Glutamatergic neuron (in vitro differentiated cells): ENCODE measurements around the gene RALGPS1. TPM values are rescaled to one million over a fixed set of nuclear protein-coding genes. Genes with fewer than 3 reads are reported as not detected.

Source experiments
- DNase-seq: peaks from one replicate; pipeline ENCODE4 v3.0.0; 2022
- H3K27ac Mint-ChIP-seq: one replicate; pipeline ENCODE4 v1.8.0; 2020; ENCODE audit warnings: mild to moderate bottlenecking, mixed read lengths, inconsistent platforms; ENCODE audit not compliant: unreplicated experiment
- H3K27me3 Mint-ChIP-seq: one replicate; pipeline ENCODE4 v1.8.0; 2020; ENCODE audit warnings: mild to moderate bottlenecking, moderate library complexity, mixed read lengths, inconsistent platforms; ENCODE audit not compliant: unreplicated experiment
- H3K36me3 Mint-ChIP-seq: one replicate; pipeline ENCODE4 v1.8.0; 2020; ENCODE audit warnings: mild to moderate bottlenecking, mixed read lengths, inconsistent platforms; ENCODE audit not compliant: unreplicated experiment
- H3K4me1 Mint-ChIP-seq: one replicate; pipeline ENCODE4 v1.8.0; 2020; ENCODE audit warnings: mild to moderate bottlenecking, low read depth, mixed read lengths, inconsistent platforms; ENCODE audit not compliant: unreplicated experiment
- H3K4me3 Mint-ChIP-seq: one replicate; pipeline ENCODE4 v1.8.0; 2020; ENCODE audit warnings: mild to moderate bottlenecking, mixed read lengths, inconsistent platforms; ENCODE audit not compliant: unreplicated experiment
- H3K9me3 Mint-ChIP-seq: one replicate; pipeline ENCODE4 v1.8.0; 2020; ENCODE audit warnings: mild to moderate bottlenecking, moderate library complexity, mixed read lengths, inconsistent platforms; ENCODE audit not compliant: unreplicated experiment
- total RNA-seq: library from RNA; stranded (reverse); fragmentation: NEBNext Ultra II Directional; extraction: Animal tissue kit (Norgen Biotek cat#: 25700); gene quantifications from one replicate; pipeline ENCODE4 v1.2.1, GENCODE V29; 2021; ENCODE audit not compliant: unreplicated experiment
- TF ChIP-seq, protein P1 (sequence below): fragments of 200-600 bp; sonication (generic); IDR thresholded peaks from one replicate; pipeline ENCODE4 v1.5.0; 2021; ENCODE audit not compliant: partially characterized antibody, unreplicated experiment

RALGPS1 gene
- total RNA-seq, 1 donor from 2014 or later = 23.8 TPM

DNA sequence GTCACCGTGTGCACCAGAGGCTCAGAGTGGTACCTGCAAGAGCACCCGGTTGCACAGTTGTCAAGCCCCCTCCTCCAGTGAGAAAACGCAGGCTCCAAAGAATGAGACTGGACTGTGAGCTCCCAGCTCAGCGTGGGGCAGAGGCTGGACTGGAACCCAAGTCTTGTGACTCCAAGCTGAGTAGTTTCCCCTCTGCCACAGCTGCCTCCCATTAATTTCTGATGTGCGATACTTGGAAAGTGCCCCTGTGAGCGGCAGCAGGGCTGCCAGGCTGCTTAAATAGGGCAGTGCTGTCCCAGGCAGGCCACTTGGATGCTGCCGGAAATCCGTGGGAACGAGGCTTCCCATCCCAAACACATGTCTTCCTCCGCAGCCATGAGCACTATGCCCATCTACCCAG is 270.1 kb downstream of the RALGPS1 start:
- H3K4me3 Mint-ChIP-seq = no peak overlapping the region
- DNase-seq = peak; percentile 0
- H3K27me3 Mint-ChIP-seq = peaks cover 6% of the 10 kb centered on the region
- TF ChIP-seq, protein P1, sequence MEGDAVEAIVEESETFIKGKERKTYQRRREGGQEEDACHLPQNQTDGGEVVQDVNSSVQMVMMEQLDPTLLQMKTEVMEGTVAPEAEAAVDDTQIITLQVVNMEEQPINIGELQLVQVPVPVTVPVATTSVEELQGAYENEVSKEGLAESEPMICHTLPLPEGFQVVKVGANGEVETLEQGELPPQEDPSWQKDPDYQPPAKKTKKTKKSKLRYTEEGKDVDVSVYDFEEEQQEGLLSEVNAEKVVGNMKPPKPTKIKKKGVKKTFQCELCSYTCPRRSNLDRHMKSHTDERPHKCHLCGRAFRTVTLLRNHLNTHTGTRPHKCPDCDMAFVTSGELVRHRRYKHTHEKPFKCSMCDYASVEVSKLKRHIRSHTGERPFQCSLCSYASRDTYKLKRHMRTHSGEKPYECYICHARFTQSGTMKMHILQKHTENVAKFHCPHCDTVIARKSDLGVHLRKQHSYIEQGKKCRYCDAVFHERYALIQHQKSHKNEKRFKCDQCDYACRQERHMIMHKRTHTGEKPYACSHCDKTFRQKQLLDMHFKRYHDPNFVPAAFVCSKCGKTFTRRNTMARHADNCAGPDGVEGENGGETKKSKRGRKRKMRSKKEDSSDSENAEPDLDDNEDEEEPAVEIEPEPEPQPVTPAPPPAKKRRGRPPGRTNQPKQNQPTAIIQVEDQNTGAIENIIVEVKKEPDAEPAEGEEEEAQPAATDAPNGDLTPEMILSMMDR = no peak
- no peaks in the 10 kb centered on the region for H3K36me3 Mint-ChIP-seq
- H3K9me3 Mint-ChIP-seq = peaks cover 8% of the 10 kb centered on the region
- H3K27ac Mint-ChIP-seq = no peak overlapping the region
- peaks cover 3% of the 10 kb centered on the region for H3K4me1 Mint-ChIP-seq

DNA sequence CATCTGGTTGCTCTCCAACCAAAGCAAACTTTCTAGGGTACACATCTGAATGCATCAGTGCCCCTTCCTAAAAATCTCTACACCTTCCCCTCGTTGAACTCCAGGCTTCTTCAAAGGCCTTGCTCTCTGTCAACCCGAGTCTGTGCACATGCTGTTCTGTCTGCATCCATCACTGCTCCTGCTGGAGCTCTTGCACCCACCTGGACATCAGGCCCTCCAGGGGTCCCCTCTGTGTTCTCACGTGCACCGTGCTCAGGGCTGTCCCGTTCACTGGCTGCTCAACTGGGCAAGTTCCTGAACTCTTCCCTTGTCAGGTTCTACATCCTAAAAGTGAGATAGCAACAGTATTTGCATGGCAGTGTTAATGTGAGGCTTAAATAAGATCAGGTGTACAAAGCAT is 270.6 kb downstream of the RALGPS1 start:
- Mint-ChIP-seq H3K36me3 (no peaks in the 10 kb centered on the region), H3K27me3 (peaks cover 6% of the 10 kb centered on the region), H3K4me3 (no peak overlapping the region), H3K27ac (no peak overlapping the region), H3K4me1 (peaks cover 3% of the 10 kb centered on the region), H3K9me3 (peaks cover 9% of the 10 kb centered on the region)
- peak; percentile 7 for DNase-seq
- TF ChIP-seq, protein P1 = no peak

DNA sequence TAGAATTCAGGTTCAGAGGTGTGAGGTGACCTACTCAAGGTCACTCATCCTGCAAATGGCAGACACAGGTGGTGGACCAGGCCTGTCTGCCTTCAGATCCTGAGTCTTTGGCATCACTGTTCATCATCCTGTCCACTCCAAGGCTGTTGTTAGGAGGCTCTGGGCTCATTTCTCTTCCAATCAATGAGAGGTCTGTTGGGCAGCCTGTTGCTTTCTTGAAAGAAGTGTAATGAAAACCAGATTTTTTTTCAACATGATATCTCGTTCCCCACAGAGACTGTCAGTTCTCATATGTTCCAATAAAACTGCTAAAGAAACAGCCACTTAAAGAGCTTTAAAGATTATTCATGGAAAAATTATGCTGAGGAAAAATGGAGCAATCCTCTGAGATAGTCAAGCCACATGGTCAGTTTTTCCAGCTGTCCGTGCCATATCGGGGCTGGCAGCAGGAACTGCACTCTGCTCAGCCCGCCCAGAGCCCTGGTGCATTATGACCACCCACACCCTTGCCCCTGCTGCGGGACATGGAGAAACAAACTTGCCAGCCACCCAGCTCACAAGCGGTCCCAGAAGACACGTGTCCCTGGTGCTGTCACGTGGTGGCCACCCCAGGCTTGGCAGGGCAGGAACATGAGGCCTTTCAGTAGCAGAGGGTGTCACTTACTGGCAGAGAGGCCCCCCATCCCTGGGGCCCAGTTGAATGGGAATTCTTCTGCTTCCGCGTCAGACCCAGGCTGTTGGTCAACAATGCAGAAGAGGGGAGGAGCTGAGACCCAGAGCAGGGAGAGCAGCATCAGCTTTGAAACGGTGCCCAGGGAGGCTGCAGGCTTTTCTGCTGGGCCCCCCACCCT is 271.6 kb downstream of the RALGPS1 start:
- Mint-ChIP-seq H3K4me3 (no peak overlapping the region), H3K27me3 (peaks cover 6% of the 10 kb centered on the region), H3K9me3 (peaks cover 11% of the 10 kb centered on the region), H3K36me3 (no peaks in the 10 kb centered on the region), H3K4me1 (peaks cover 3% of the 10 kb centered on the region), H3K27ac (no peak overlapping the region)
- DNase-seq = peak; percentile 8
- TF ChIP-seq, protein P1 = no peak

DNA sequence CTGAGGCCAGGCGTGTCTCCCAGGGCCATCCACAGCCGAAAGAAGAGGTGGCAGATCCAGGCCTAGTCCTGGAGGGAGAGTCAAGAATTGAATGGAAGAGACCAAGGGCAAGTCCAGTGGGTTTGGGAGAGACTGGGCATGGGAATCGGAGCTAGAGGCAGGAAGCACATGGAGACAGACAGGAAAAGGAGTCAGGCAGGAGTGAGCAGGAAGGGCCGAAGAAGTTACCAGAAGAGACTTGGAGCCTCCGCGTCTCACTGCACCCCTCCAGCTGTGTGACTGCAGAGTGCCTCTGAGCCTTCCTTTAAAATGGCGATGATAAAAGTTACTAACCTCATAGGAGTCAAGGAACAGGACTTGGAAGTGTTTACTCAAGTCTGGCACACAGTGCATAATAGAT is 272.2 kb downstream of the RALGPS1 start:
- no peaks in the 10 kb centered on the region for H3K36me3 Mint-ChIP-seq
- no peak overlapping the region for H3K27ac Mint-ChIP-seq
- H3K4me3 Mint-ChIP-seq = no peak overlapping the region
- TF ChIP-seq, protein P1 = no peak
- peaks cover 3% of the 10 kb centered on the region for H3K27me3 Mint-ChIP-seq
- H3K9me3 Mint-ChIP-seq = peaks cover 11% of the 10 kb centered on the region
- peak; percentile 6 for DNase-seq
- H3K4me1 Mint-ChIP-seq = peaks cover under 1% of the 10 kb centered on the region

DNA sequence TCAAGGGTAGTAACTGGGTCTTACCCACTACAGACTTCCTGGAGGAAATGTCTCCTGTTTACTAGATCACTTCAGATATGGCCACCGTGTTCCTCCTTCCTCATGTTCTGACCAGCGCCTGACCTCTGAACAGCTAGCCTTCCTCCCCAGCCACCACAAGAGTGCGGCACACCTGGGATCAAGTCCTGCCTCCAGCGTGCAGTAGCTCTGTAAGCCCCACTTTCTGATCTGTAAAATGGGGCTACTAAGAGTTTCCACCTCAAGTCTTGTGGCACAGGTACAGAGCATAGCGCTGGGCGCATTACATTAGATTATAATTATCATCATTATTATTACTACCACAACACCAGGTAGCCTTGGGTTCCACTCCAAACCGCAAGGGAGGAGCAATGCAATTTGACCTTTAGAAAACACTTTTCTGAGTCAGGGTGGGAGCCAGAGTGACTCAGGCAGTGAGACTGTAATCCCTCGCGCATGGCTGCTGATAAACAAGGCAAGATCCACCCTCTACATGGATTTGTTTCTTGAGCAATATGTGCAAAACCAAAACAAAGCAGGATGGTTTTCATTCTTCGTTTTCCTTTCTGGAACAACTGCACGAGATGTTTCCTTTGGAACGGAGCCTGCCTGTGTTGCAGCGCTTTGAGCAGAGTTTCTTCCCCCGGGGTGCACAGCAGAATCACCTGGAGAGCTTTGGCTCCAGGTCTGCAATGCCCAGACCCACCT is 272.8 kb downstream of the RALGPS1 start:
- peak; percentile 2 for DNase-seq
- H3K36me3 Mint-ChIP-seq = no peaks in the 10 kb centered on the region
- H3K27ac Mint-ChIP-seq = no peak overlapping the region
- H3K4me3 Mint-ChIP-seq = no peak overlapping the region
- peaks cover 3% of the 10 kb centered on the region for H3K27me3 Mint-ChIP-seq
- TF ChIP-seq, protein P1 = no peak
- H3K9me3 Mint-ChIP-seq = peaks cover 11% of the 10 kb centered on the region
- no peaks in the 10 kb centered on the region for H3K4me1 Mint-ChIP-seq
